ENCODE measurements around the gene SLC17A3. TPM values are rescaled to one million over a fixed set of nuclear protein-coding genes. Genes with fewer than 3 reads are reported as not detected.
A peak's percentile ranks its signal among the peaks of the same experiment; 100 is the strongest.

The SLC17A3 gene
- total and polyA plus RNA-seq, 9 of the 15 experiments (the other 6 are each of a cell fraction or from before 2014, with no cell fraction given) = 0.04 to 0.08 TPM; not detected in 7

DNA sequence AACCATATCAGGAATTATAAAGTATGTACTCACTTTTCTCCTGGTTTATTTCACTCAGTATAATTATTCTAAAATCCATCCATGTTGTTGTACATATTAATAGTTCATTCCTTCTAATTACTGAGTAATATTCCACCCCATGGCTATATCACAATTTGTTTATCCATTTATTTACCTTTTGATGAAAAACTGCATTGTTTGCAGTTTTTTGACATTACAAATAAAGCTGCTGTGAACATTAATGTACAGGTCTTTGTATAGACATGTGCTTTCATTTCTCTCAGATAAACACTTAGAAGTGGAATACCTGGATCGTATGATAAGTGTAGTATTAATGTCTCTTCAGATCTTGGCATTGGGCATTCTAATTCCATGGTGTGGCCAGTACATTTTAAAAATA lies 4.2 kb downstream of the SLC17A3 start (continued):
- TF ChIP-seq MNT (conservative IDR thresholded peaks at IDR 0.05) (no peak), MAFG (tag; conservative IDR thresholded peaks at IDR 0.05) (peak; percentile 53), ILF3 (IDR thresholded peaks at IDR 0.05; ENCODE audit: borderline replicate concordance) (no peak), KAT7 (CRISPR knock-in tag; IDR thresholded peaks at IDR 0.05; ENCODE audit: borderline replicate concordance) (no peak), ARNT (IDR thresholded peaks at IDR 0.05) (no peak)

- BruUV-seq (replicated peaks) = no TSS peak
- 15% methylated on average over 3 of the region's 3 CpGs for WGBS (ENCODE audit: insufficient coverage, low coverage, missing lambda C conversion rate)
- no peak for DNase-seq (ENCODE audit: extremely low read depth in 1 of 4, low spot score in 3 of 4)
- Histone ChIP-seq H3K36me3 (ENCODE audit: control insufficient read depth, insufficient read depth, low read length) (no peaks in the 10 kb centered on the region), H3K27me3 (ENCODE audit: control insufficient read depth in 2 of 2, insufficient read depth in 2 of 2, low read length in 2 of 2) (no peaks in the 10 kb centered on the region), H2AFZ (ENCODE audit: low read depth, low read length) (no peak overlapping the region), H4K20me1 (replicated peaks; ENCODE audit: control insufficient read depth, insufficient read depth, low read length) (no peaks in the 10 kb centered on the region), H3K9me1 (ENCODE audit: control insufficient read depth, insufficient read depth, low read length) (no peaks in the 10 kb centered on the region), H3K4me1 (replicated peaks in 1 of 2; ENCODE audit: control insufficient read depth in 2 of 2, insufficient read depth in 2 of 2, low read length in 2 of 2) (peaks cover 0 to 14% of the 10 kb centered on the region in 2 experiments; a peak in 3 of 5 replicates), H3K79me2 (ENCODE audit: control insufficient read depth, insufficient read depth, low read length) (no peaks in the 10 kb centered on the region), H3K4me2 (ENCODE audit: insufficient read depth, low read length) (no peak overlapping the region), H3K9me3 (replicated peaks; ENCODE audit: control insufficient read depth, insufficient read depth, low read depth, low read length) (no peaks in the 10 kb centered on the region), H3K4me3 (no peak overlapping the region), H3K27ac (ENCODE audit: extremely low read depth, low read depth, low read length) (no peak overlapping the region), H3K9ac (ENCODE audit: insufficient read depth in 1 of 2, low read depth in 2 of 2, low read length in 2 of 2) (no peak overlapping the region)
- intact Hi-C loops (cut with micrococcal nuclease) = no loop called here
- no peak for FAIRE-seq
- ChIA-PET POLR2A (interaction anchor here (0.5 kb wide), 1 partner anchor 236 kb away, joined by 3 read pairs; no protein-coding TSS in a partner anchor), CTCF (ENCODE audit: low intra/inter-chr PET ratio) (no interaction called here)
- in situ Hi-C loops (cut with MboI) = no loop called here
- no peak for TF ChIP-seq BRD4 (IDR thresholded peaks at IDR 0.05)
- no peak for TF ChIP-seq EZH2 (IDR thresholded peaks at IDR 0.05; ENCODE audit: borderline replicate concordance, low read depth, low read length)
- no peak for TF ChIP-seq HDAC6 (IDR thresholded peaks at IDR 0.05; ENCODE audit: low read depth, low read length)
- 0 out of 2 replicates have a peak, but pooled peaks have one; percentile 24 for TF ChIP-seq PBX2 (CRISPR knock-in tag; IDR thresholded peaks at IDR 0.05; ENCODE audit: low read depth)
- TF ChIP-seq PBX2 (tag; conservative IDR thresholded peaks at IDR 0.05; ENCODE audit: low read depth) = no peak
- no peak for ATAC-seq
Measured at GRCh38 chr6:25868436-25869183, 5.4 kb downstream of the SLC17A3 start.
